Right atrium auricular region (tissue), 2 donors: Measurements from ENCODE around the gene SUN1. TPM values are rescaled to one million over a fixed set of nuclear protein-coding genes. Genes with fewer than 3 reads are reported as not detected.

ENCODE experiments used
- DNase-seq: peaks from one replicate; pipeline ENCODE4 v3.0.0-alpha.2; 2019; ENCODE audit warnings: low spot score
- H3K27ac ChIP-seq, 2 donors: fragments of 200-600 bp; sonication (generic); 1 replicate in 1 of 2; 2 replicates in 1 of 2; pipeline ENCODE4 v1.5.1; 2016 to 2019
- H3K27me3 ChIP-seq, 2 donors: fragments of 200-600 bp; sonication (generic); one replicate each; pipeline versions ENCODE4 v1.5.1 to v1.6.0; 2017 to 2019
- H3K36me3 ChIP-seq: fragments of 200-600 bp; sonication (generic); one replicate; pipeline ENCODE4 v1.5.1; 2016
- H3K4me1 ChIP-seq, 2 donors: fragments of 200-600 bp; sonication (generic); one replicate each; pipeline versions ENCODE4 v1.5.1 to v1.6.0; 2017 to 2019
- H3K4me3 ChIP-seq, 2 donors: fragments of 200-600 bp; sonication (generic); 1 replicate in 1 of 2; 2 replicates in 1 of 2; pipeline ENCODE4 v1.5.1; 2017 to 2019; ENCODE audit warnings: mild to moderate bottlenecking in 1 of 2, moderate library complexity in 1 of 2
- H3K9me3 ChIP-seq, 2 donors: fragments of 200-600 bp; sonication (generic); one replicate each; pipeline ENCODE4 v1.5.1; 2019
- total RNA-seq, 2 donors: library from RNA; depleted of rRNA; stranded (reverse); fragments of >200 nt; gene quantifications; one replicate each; pipeline ENCODE4 v1.1.0, GENCODE V29; 2016
- TF ChIP-seq, protein P1 (sequence below), 2 donors: fragments of 200-600 bp; sonication (generic); IDR thresholded peaks; one replicate each; pipeline ENCODE4 v1.5.1; 2019; ENCODE audit warnings: antibody characterized with exemption in 2 of 2

SUN1 gene
- total RNA-seq, 2 donors from 2014 or later, result 84.4 to 97.5 TPM

DNA sequence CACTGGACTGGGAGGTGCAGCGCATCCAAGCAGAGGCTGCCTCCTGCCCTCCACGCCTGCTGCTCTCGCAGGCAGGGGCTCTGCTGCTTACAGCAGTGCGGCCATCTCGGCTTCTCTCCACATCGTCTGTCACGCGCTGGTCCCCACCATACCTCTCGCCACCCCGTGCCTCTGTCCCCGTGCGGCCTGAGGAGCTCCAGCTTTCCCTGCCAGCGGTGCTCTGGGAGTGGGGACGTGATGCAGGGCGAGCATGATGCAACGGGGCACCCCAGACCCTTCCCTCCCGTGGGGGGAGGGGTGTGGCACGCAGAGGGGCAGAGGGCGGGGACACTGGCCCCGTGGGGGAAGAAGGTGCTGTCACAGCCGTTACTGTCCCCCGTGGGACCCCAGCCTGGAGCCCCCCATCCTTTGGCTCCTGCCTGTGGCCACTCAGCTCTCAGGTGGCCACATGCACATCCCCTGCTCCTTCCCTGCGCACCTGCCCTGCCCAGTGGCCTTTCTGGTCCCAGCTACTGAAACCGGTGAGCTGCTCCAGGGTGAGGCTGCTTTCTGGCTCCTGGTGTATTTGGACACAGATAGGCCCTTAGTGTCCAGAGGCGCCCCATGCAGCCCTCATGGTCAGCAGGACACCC lies 53.1 kb downstream of the SUN1 start:
- Histone ChIP-seq H3K36me3 (peaks cover 32% of the 10 kb centered on the region), H3K4me3 (no peak overlapping the region), H3K9me3 (no peaks in the 10 kb centered on the region), H3K27ac (peak overlapping the region in 1 of 2 donors; percentile 62), H3K27me3 (no peaks in the 10 kb centered on the region), H3K4me1 (peaks cover 0 to 68% of the 10 kb centered on the region in 2 donors)
- TF ChIP-seq, protein P1, sequence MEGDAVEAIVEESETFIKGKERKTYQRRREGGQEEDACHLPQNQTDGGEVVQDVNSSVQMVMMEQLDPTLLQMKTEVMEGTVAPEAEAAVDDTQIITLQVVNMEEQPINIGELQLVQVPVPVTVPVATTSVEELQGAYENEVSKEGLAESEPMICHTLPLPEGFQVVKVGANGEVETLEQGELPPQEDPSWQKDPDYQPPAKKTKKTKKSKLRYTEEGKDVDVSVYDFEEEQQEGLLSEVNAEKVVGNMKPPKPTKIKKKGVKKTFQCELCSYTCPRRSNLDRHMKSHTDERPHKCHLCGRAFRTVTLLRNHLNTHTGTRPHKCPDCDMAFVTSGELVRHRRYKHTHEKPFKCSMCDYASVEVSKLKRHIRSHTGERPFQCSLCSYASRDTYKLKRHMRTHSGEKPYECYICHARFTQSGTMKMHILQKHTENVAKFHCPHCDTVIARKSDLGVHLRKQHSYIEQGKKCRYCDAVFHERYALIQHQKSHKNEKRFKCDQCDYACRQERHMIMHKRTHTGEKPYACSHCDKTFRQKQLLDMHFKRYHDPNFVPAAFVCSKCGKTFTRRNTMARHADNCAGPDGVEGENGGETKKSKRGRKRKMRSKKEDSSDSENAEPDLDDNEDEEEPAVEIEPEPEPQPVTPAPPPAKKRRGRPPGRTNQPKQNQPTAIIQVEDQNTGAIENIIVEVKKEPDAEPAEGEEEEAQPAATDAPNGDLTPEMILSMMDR (IDR thresholded peaks at IDR 0.05), result no peak
- DNase-seq, result no peak

DNA sequence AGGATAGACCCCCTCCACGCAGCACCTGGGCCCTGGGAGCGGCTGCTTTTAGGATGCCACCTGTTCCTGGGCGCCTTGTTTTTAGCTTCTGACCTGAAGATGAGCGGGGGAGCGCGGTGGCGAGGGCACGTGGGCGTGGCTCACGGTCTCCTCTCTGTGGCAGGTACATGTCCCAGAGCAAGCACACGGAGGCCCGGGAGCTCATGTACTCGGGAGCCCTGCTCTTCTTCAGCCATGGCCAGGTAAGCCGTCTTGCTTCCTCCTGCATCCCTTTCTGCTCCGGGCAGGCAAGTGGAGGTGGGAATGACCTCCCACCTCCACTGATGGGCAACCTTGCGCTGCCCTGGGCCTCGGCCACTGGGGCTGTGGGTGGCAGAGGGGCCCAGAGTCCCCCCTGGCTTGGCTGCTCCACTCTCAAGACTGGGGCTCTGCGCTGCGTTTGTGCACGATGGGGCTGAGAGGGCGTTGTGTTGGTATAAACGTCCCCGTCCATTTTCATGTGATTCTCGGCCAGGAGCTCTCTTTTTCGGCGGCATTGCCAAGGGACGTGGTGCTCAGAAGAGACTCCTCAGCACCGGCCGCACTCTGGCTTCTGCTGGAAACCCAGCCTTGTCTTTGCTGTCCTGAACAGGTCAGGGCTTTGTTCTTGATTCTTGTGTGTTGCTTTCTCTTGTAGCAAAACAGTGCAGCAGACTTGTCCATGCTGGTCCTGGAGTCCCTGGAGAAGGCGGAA lies 53.8 kb downstream of the SUN1 start:
- peak overlapping the region; percentile 16 to 62 for H3K27ac ChIP-seq

DNA sequence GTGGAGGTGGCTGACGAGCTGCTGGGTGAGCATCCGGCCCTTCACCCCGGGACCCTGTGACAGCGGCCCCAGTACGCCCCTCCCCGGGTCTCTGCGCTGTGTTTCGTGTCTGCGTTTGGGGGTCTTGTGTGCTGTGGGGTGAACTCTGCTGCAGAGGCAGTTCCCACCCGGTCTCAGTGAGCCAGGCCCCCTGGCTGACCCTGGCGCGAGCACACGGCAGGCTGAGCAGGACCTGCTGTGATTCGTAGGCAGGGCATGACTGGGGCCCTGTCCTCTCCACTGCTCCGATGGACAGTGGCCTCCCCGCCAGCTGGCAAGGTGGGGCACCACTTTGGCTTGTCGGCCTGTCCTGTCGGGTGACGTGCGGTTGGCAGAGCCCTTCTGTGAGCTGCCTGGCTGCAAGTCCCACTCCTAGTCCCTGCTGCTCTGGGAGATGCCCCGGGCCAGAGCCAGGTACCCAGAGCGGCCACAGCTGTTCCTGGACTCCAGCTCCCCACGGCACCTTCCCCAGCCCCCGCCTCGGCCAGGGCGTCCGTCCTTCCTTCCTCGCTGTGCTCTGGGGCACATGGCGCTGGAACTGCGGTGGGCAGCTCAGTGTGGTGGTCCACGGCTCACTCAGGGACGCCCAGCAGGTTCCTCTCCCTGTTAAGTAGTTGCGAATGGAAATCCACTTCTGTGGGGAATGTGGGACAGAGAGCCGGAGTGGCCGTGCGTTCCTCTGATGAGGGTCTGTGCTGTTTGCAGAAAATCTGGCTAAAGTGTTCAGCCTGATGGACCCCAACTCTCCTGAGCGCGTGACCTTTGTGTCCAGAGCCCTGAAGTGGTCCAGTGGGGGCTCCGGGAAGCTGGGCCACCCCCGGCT lies 54.6 kb downstream of the SUN1 start:
- Histone ChIP-seq H3K4me3 (no peak overlapping the region), H3K36me3 (peaks cover 45% of the 10 kb centered on the region), H3K27ac (peak overlapping the region; percentile 16 to 62), H3K9me3 (no peaks in the 10 kb centered on the region), H3K27me3 (no peaks in the 10 kb centered on the region), H3K4me1 (peaks cover 0 to 55% of the 10 kb centered on the region in 2 donors)
- DNase-seq, result no peak
- TF ChIP-seq, protein P1 (IDR thresholded peaks at IDR 0.05), result no peak

More for the DNA sequence above, 53.8 kb downstream of the SUN1 start:
- no peaks in the 10 kb centered on the region for H3K27me3 ChIP-seq
- no peak for DNase-seq
- H3K9me3 ChIP-seq, result no peaks in the 10 kb centered on the region
- TF ChIP-seq, protein P1 (IDR thresholded peaks at IDR 0.05), result no peak
- peaks cover 37% of the 10 kb centered on the region for H3K36me3 ChIP-seq
- H3K4me3 ChIP-seq, result no peak overlapping the region
- peaks cover 0 to 61% of the 10 kb centered on the region in 2 donors for H3K4me1 ChIP-seq

- DNase-seq, result no peak
- Histone ChIP-seq H3K4me3 (no peak overlapping the region), H3K9me3 (no peaks in the 10 kb centered on the region), H3K27ac (peak overlapping the region in 1 of 2 donors; percentile 51), H3K27me3 (no peaks in the 10 kb centered on the region), H3K36me3 (peaks cover 51% of the 10 kb centered on the region), H3K4me1 (peaks cover 0 to 50% of the 10 kb centered on the region in 2 donors)
- TF ChIP-seq, protein P1 (IDR thresholded peaks at IDR 0.05), result no peak
These were observed 55.2 kb downstream of the SUN1 start for GRCh38 chr7:887488-887820.

GRCh38 chr7:888081-889024 lies 56.1 kb downstream of the SUN1 start:
- Histone ChIP-seq H3K27me3 (no peaks in the 10 kb centered on the region), H3K4me1 (peaks cover 0 to 41% of the 10 kb centered on the region in 2 donors), H3K36me3 (peaks cover 59% of the 10 kb centered on the region), H3K27ac (no peak overlapping the region), H3K4me3 (no peak overlapping the region), H3K9me3 (no peaks in the 10 kb centered on the region)
- TF ChIP-seq, protein P1 (IDR thresholded peaks at IDR 0.05), result no peak
- no peak for DNase-seq
